ENCODE results near the gene RNF207. TPM values are rescaled to one million over a fixed set of nuclear protein-coding genes. Genes with fewer than 3 reads are reported as not detected.
A peak's percentile ranks its signal among the peaks of the same experiment; 100 is the strongest.

RNF207 gene
- total RNA-seq, 1 donor = 42.7 TPM

DNA sequence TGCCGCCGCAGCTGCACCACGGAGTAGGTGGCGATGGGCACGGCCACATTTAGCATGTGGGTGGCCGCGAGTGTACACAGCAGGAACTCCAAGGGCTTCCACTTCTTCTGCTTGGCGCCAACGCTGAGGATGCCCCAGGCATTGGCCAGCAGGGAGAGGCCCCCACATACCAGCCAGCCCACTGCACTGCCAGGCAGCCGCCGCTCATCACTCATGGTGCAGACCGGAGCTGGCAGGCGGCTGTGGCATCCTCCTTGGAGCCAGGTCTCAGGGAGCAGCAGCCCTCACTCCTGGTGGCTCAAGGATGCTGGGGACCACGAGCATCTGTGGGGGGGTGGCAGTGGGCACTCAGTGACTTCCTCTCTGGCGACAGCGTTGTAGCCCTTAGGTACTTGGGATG, 48.8 kb downstream of the RNF207 start:
- no peaks in the 10 kb centered on the region for H3K4me1 ChIP-seq (ENCODE audit: insufficient read depth, low read length)
- no peak overlapping the region for H2AFZ ChIP-seq (ENCODE audit: low read length)
- peaks cover 20% of the 10 kb centered on the region for H4K20me1 ChIP-seq (ENCODE audit: insufficient read depth, low read length)
- H3K4me3 ChIP-seq (ENCODE audit: insufficient read depth, low read length) = no peak overlapping the region
- no peaks in the 10 kb centered on the region for H3K36me3 ChIP-seq (ENCODE audit: insufficient read depth, low read length)
- H3K79me2 ChIP-seq (ENCODE audit: insufficient read depth, low read length) = no peaks in the 10 kb centered on the region
- H3K9me3 ChIP-seq (ENCODE audit: low read depth, low read length) = no peaks in the 10 kb centered on the region
- TF ChIP-seq, protein P1, sequence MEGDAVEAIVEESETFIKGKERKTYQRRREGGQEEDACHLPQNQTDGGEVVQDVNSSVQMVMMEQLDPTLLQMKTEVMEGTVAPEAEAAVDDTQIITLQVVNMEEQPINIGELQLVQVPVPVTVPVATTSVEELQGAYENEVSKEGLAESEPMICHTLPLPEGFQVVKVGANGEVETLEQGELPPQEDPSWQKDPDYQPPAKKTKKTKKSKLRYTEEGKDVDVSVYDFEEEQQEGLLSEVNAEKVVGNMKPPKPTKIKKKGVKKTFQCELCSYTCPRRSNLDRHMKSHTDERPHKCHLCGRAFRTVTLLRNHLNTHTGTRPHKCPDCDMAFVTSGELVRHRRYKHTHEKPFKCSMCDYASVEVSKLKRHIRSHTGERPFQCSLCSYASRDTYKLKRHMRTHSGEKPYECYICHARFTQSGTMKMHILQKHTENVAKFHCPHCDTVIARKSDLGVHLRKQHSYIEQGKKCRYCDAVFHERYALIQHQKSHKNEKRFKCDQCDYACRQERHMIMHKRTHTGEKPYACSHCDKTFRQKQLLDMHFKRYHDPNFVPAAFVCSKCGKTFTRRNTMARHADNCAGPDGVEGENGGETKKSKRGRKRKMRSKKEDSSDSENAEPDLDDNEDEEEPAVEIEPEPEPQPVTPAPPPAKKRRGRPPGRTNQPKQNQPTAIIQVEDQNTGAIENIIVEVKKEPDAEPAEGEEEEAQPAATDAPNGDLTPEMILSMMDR (IDR thresholded peaks at IDR 0.05; ENCODE audit: extremely low read depth, low read depth, low read length) = no peak
- H3K4me2 ChIP-seq (ENCODE audit: insufficient read depth, low read length) = no peak overlapping the region
- H3K27me3 ChIP-seq (ENCODE audit: insufficient read depth, low read length) = peaks cover 6% of the 10 kb centered on the region
- no peak for DNase-seq (ENCODE audit: insufficient read length, low spot score, missing footprints)
- H3K27ac ChIP-seq (ENCODE audit: low read depth, low read length) = no peak overlapping the region

DNA sequence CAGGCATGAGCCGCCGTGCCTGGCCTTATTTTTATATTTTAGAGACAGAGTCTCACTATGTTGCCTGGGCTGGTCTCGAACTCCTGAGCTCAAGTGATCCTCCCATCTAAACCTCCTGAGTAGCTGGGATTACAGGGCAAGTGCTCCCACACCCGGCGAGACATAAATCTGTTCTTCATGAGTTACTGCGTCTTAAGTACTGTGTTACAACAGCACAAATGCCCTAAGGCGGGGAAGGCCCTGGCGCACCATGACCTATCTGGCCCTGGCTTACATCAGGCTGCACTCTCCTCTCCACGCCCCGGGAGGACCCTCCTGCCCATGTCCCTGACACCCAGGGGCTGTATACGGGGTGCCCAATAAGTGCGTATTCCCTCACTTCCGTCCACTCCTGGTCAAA, 50.7 kb downstream of the RNF207 start:
- TF ChIP-seq, protein P1 (IDR thresholded peaks at IDR 0.05; ENCODE audit: extremely low read depth, low read depth, low read length) = no peak
- no peaks in the 10 kb centered on the region for H3K36me3 ChIP-seq (ENCODE audit: insufficient read depth, low read length)
- H3K9me3 ChIP-seq (ENCODE audit: low read depth, low read length) = no peaks in the 10 kb centered on the region
- no peaks in the 10 kb centered on the region for H3K4me1 ChIP-seq (ENCODE audit: insufficient read depth, low read length)
- H2AFZ ChIP-seq (ENCODE audit: low read length) = no peak overlapping the region
- no peak overlapping the region for H3K4me2 ChIP-seq (ENCODE audit: insufficient read depth, low read length)
- H3K27me3 ChIP-seq (ENCODE audit: insufficient read depth, low read length) = no peaks in the 10 kb centered on the region
- no peak for DNase-seq (ENCODE audit: insufficient read length, low spot score, missing footprints)
- H4K20me1 ChIP-seq (ENCODE audit: insufficient read depth, low read length) = peaks cover 21% of the 10 kb centered on the region
- H3K79me2 ChIP-seq (ENCODE audit: insufficient read depth, low read length) = no peaks in the 10 kb centered on the region
- no peak overlapping the region for H3K4me3 ChIP-seq (ENCODE audit: insufficient read depth, low read length)
- H3K27ac ChIP-seq (ENCODE audit: low read depth, low read length) = no peak overlapping the region

DNA sequence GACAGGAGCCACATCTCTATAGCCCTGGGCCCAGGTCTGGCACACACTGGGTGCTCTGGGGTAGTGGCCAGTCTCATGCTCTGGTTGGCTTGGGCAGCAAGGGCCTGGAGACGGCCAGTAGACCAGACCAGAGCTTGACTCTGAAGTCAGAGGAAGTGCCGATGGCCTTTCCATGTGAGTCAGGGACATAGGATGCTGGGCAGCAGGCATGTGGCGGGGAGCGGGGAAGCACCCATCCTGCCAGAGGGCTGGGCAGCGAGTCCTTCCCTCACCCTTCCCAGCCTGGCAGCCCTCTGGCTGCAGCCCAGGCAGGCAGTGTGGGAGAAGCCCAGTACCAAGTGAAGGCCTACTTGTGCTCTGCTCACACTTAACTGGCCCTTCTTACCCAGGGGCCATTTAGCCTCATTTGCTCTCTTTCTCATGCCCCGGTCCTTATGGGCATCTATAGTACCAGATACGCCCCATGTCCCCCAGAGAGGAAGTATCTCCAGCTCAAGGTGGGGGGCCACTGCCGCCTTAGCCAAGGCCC, 51.7 kb downstream of the RNF207 start:
- H3K36me3 ChIP-seq (ENCODE audit: insufficient read depth, low read length) = no peaks in the 10 kb centered on the region
- no peaks in the 10 kb centered on the region for H3K9me3 ChIP-seq (ENCODE audit: low read depth, low read length)
- H3K4me3 ChIP-seq (ENCODE audit: insufficient read depth, low read length) = no peak overlapping the region
- H3K4me1 ChIP-seq (ENCODE audit: insufficient read depth, low read length) = no peaks in the 10 kb centered on the region
- no peaks in the 10 kb centered on the region for H3K79me2 ChIP-seq (ENCODE audit: insufficient read depth, low read length)
- no peak overlapping the region for H2AFZ ChIP-seq (ENCODE audit: low read length)
- TF ChIP-seq, protein P1 (IDR thresholded peaks at IDR 0.05; ENCODE audit: extremely low read depth, low read depth, low read length) = no peak
- DNase-seq (ENCODE audit: insufficient read length, low spot score, missing footprints) = peak; percentile 85
- H3K27me3 ChIP-seq (ENCODE audit: insufficient read depth, low read length) = no peaks in the 10 kb centered on the region
- peaks cover 21% of the 10 kb centered on the region for H4K20me1 ChIP-seq (ENCODE audit: insufficient read depth, low read length)
- no peak overlapping the region for H3K27ac ChIP-seq (ENCODE audit: low read depth, low read length)
- no peak overlapping the region for H3K4me2 ChIP-seq (ENCODE audit: insufficient read depth, low read length)

DNA sequence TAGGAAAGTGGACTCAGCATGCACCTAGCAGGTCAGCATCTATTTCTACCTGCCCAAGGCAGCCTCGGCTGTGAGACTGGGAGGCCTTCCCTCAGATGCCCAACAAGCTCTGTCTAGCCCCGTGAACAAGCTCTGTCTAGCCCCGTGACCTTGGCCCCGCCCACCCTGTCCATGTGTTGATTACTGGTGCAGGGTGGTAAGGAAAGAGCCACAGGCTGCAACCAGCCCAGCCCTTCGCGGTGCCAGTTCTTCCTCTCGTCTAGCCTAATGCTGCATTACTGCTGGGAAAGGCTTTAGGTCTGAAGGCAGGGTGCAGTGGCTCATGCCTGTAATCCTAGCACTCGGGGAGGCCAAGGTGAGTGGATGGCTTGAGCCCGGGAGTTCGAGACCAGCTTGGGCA, 52.8 kb downstream of the RNF207 start:
- Histone ChIP-seq H4K20me1 (ENCODE audit: insufficient read depth, low read length) (peaks cover 18% of the 10 kb centered on the region), H3K4me2 (ENCODE audit: insufficient read depth, low read length) (no peak overlapping the region), H3K79me2 (ENCODE audit: insufficient read depth, low read length) (no peaks in the 10 kb centered on the region), H3K27me3 (ENCODE audit: insufficient read depth, low read length) (no peaks in the 10 kb centered on the region), H3K27ac (ENCODE audit: low read depth, low read length) (no peak overlapping the region), H3K4me1 (ENCODE audit: insufficient read depth, low read length) (no peaks in the 10 kb centered on the region), H2AFZ (ENCODE audit: low read length) (no peak overlapping the region), H3K9me3 (ENCODE audit: low read depth, low read length) (no peaks in the 10 kb centered on the region), H3K36me3 (ENCODE audit: insufficient read depth, low read length) (no peaks in the 10 kb centered on the region), H3K4me3 (ENCODE audit: insufficient read depth, low read length) (no peak overlapping the region)
- DNase-seq (ENCODE audit: insufficient read length, low spot score, missing footprints) = no peak
- TF ChIP-seq, protein P1 (IDR thresholded peaks at IDR 0.05; ENCODE audit: extremely low read depth, low read depth, low read length) = no peak

All from osteoblast (primary cell).